Vagina (tissue), 2 donors: Measurements from ENCODE around the gene S100A8.

Experiments
- POLR2A ChIP-seq, 2 donors: fragments of 450-650 bp; IDR thresholded peaks; one replicate each; pipeline ENCODE4 v1.6.1; 2017; ENCODE audit warnings: antibody characterized with exemption in 2 of 2, mild to moderate bottlenecking in 2 of 2, moderate library complexity in 2 of 2
- TF ChIP-seq, protein P1 (sequence below), 3 experiments: fragments of 450-650 bp in 2 of 3; fragments of 200-600 bp in 1 of 3; sonication (generic) in 1 of 3; IDR thresholded peaks; one replicate each; pipeline ENCODE4 v1.5.1; 2017 to 2019; ENCODE audit warnings: antibody characterized with exemption in 3 of 3, mild to moderate bottlenecking in 2 of 3, moderate library complexity in 2 of 3

DNA sequence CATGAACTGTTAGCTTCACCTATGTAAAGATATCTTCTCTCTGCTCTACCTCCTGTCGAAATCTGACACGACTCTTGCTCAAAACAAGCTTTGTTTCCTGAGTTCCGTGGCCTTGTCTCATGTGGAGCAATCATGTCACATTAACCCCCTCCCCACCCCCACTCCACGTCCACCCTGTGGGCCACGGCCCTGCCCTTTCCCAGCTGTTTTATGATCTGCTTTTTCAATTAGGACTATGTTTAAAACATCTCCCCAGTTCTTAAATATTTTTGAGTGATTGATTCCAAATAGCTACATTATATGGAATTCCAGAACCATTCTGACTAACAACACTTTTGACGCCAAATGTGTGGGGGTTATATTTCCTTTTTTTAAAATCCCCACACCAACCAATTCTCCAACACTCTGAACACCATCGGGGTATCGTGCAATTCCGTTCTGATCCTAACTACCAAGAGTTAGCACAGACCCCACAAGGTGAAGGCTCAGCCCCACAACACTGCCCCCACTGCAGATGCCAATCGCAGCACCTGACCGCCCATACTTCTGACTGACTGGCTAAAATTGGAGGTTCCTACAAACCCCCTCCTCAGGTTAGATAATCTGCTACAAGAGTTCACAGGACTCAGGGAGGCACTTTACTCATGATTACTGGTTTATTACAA lies 12.7 kb upstream of the S100A8 start:
- TF ChIP-seq POLR2A (IDR thresholded peaks at IDR 0.05), result no peak
- TF ChIP-seq, protein P1, sequence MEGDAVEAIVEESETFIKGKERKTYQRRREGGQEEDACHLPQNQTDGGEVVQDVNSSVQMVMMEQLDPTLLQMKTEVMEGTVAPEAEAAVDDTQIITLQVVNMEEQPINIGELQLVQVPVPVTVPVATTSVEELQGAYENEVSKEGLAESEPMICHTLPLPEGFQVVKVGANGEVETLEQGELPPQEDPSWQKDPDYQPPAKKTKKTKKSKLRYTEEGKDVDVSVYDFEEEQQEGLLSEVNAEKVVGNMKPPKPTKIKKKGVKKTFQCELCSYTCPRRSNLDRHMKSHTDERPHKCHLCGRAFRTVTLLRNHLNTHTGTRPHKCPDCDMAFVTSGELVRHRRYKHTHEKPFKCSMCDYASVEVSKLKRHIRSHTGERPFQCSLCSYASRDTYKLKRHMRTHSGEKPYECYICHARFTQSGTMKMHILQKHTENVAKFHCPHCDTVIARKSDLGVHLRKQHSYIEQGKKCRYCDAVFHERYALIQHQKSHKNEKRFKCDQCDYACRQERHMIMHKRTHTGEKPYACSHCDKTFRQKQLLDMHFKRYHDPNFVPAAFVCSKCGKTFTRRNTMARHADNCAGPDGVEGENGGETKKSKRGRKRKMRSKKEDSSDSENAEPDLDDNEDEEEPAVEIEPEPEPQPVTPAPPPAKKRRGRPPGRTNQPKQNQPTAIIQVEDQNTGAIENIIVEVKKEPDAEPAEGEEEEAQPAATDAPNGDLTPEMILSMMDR (IDR thresholded peaks at IDR 0.05), result no peak
